Keratinocyte (primary cell): ENCODE results near the gene PLA1A. TPM values are rescaled to one million over a fixed set of nuclear protein-coding genes. Genes with fewer than 3 reads are reported as not detected.

Source experiments
- DNase-seq: peaks from one replicate; pipeline ENCODE4 v3.0.0-alpha.2; 2011; ENCODE audit warnings: low read depth, missing footprints, low spot score
- FAIRE-seq: peaks from 2 replicates; lab custom pipeline; 2011; peaks lifted over from hg19 to GRCh38; lab: Jason Lieb, UNC
- H2AFZ ChIP-seq: 2 replicates; pipeline ENCODE4 v1.6.0; 2012; ENCODE audit warnings: low read length, control low read depth, inconsistent platforms; ENCODE audit not compliant: control insufficient read depth
- H3K27ac ChIP-seq: 2 replicates; pipeline ENCODE4 v1.5.1; 2011; ENCODE audit warnings: low read length; ENCODE audit not compliant: control insufficient read depth, insufficient read depth
- H3K27me3 ChIP-seq: 3 replicates; pipeline ENCODE4 v1.6.0; 2011; ENCODE audit warnings: low read length; ENCODE audit not compliant: control insufficient read depth, insufficient read depth; ENCODE audit errors: extremely low read depth
- H3K36me3 ChIP-seq, 2 experiments: 2 replicates in 1 of 2; 3 replicates in 1 of 2; pipeline ENCODE4 v1.5.1; 2011; ENCODE audit warnings: low read length in 2 of 2, mild to moderate bottlenecking in 1 of 2; ENCODE audit not compliant: control insufficient read depth in 2 of 2, insufficient read depth in 2 of 2; ENCODE audit errors: extremely low read depth in 1 of 2
- H3K4me1 ChIP-seq: 3 replicates; pipeline ENCODE4 v1.5.1; 2011; ENCODE audit warnings: low read length; ENCODE audit not compliant: control insufficient read depth, insufficient read depth; ENCODE audit errors: extremely low read depth
- H3K4me2 ChIP-seq: 3 replicates; pipeline ENCODE4 v1.6.0; 2011; ENCODE audit warnings: low read depth, low read length; ENCODE audit not compliant: control insufficient read depth, insufficient read depth; ENCODE audit errors: extremely low read depth
- H3K4me3 ChIP-seq, 3 experiments: fragments of 200-600 bp in 1 of 3; sonication (generic) in 1 of 3; 2 replicates in 2 of 3; 3 replicates in 1 of 3; pipeline ENCODE4 v1.5.1; 2011 to 2016; ENCODE audit warnings: low read length in 3 of 3, mild to moderate bottlenecking in 3 of 3, control low read depth in 2 of 3, inconsistent platforms in 1 of 3, low read depth in 1 of 3, mixed read lengths in 1 of 3, mixed run types in 1 of 3, moderate library complexity in 1 of 3; ENCODE audit not compliant: control insufficient read depth in 2 of 3, insufficient read depth in 2 of 3; ENCODE audit errors: extremely low read depth in 1 of 3
- H3K79me2 ChIP-seq: 2 replicates; pipeline ENCODE4 v1.6.0; 2012; ENCODE audit warnings: low read length; ENCODE audit not compliant: control insufficient read depth, insufficient read depth
- H3K9ac ChIP-seq: 3 replicates; pipeline ENCODE4 v1.6.0; 2011; ENCODE audit warnings: low read length; ENCODE audit not compliant: control insufficient read depth, insufficient read depth; ENCODE audit errors: extremely low read depth
- H3K9me1 ChIP-seq: 3 replicates; pipeline ENCODE4 v1.6.0; 2011; ENCODE audit warnings: low read length; ENCODE audit not compliant: control insufficient read depth, insufficient read depth; ENCODE audit errors: extremely low read depth
- H3K9me3 ChIP-seq: 2 replicates; pipeline ENCODE4 v1.5.1; 2012; ENCODE audit warnings: low read depth, low read length; ENCODE audit not compliant: control insufficient read depth
- H4K20me1 ChIP-seq: 3 replicates; pipeline ENCODE4 v1.6.0; 2011; ENCODE audit warnings: low read length; ENCODE audit not compliant: control insufficient read depth, insufficient read depth; ENCODE audit errors: extremely low read depth
- EZH2 ChIP-seq: IDR thresholded peaks from one replicate; pipeline ENCODE4 v1.6.1; 2012; ENCODE audit warnings: inconsistent platforms, mild to moderate bottlenecking, low read length, moderate library complexity
- dilution Hi-C: fragments of 300-500 bp; cut with MboI; formaldehyde crosslinking; loops from one replicate; pipeline ENCODE4 v1.7.0; 2020; ENCODE audit warnings: low sequenced_read_pairs; ENCODE audit not compliant: extremely low pct_ligation_motif_present
- polyA plus RNA-seq, 5 experiments: library from polyadenylated mRNA; depleted of rRNA in 3 of 5; stranded (reverse) in 3 of 5; stranded (forward) in 1 of 5; unstranded in 1 of 5; fragments of >200 nt; gene quantifications; 1 replicate in 1 of 5; 2 replicates in 3 of 5; 3 replicates in 1 of 5; pipeline versions ENCODE4 v1.2.1 to v1.2.3, GENCODE V29; 2011 to 2012; ENCODE audit warnings: missing spikeins in 2 of 5, low read depth in 1 of 5, low replicate concordance in 1 of 5
- TF ChIP-seq, protein P1 (sequence below), 3 experiments: IDR thresholded peaks in 1 of 3; conservative IDR thresholded peaks in 1 of 3; optimal IDR thresholded peaks in 1 of 3; 2 replicates in 2 of 3; 3 replicates in 1 of 3; pipeline versions ENCODE3 to v1.5.1; 2011; ENCODE audit warnings: low read length in 3 of 3, mild to moderate bottlenecking in 3 of 3, moderate library complexity in 2 of 3, control low read depth in 1 of 3, inconsistent platforms in 1 of 3; ENCODE audit not compliant: insufficient read depth in 2 of 3; ENCODE audit errors: extremely low read depth in 1 of 3

PLA1A gene
- polyA plus RNA-seq, 1 donor (not counting 4 experiments of a cell fraction or from before 2014, with no cell fraction given): not detected

DNA sequence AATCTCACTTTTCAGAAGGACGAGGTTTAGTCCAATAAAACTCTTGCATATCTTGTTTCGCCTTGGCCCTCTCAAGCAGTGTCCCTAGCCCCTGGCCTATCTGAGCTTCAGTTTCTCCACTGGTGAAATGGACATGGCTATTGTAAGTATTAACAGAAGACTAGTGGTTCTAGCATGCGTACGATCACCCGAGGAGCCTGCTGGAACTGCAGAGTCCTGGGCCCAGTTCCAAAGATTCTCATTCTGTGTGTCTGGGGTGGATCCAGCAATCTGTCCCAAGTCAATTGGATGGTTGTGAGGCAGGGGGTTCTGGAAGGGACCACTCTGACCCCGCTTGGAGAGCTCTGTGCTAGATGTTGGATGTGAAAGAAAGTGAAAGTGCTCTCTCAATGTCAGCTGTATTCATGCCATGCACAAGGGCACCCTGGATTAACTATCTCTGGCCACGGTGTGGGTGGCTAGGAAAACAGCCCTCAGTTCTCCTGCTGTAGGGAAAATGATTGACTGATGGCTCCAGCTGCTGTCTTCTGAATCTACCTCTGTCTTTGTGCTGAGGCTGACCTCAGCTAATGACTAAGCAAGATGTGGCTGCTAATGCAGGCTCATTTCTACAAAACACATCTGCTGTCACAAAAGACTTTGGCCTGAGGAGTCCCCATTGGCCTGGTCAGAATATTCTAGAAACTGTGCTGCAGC is 1.9 kb upstream of the PLA1A start:
- H3K4me3 ChIP-seq: no peak overlapping the region
- H3K27me3 ChIP-seq: peaks cover 12% of the 10 kb centered on the region
- TF ChIP-seq, protein P1, sequence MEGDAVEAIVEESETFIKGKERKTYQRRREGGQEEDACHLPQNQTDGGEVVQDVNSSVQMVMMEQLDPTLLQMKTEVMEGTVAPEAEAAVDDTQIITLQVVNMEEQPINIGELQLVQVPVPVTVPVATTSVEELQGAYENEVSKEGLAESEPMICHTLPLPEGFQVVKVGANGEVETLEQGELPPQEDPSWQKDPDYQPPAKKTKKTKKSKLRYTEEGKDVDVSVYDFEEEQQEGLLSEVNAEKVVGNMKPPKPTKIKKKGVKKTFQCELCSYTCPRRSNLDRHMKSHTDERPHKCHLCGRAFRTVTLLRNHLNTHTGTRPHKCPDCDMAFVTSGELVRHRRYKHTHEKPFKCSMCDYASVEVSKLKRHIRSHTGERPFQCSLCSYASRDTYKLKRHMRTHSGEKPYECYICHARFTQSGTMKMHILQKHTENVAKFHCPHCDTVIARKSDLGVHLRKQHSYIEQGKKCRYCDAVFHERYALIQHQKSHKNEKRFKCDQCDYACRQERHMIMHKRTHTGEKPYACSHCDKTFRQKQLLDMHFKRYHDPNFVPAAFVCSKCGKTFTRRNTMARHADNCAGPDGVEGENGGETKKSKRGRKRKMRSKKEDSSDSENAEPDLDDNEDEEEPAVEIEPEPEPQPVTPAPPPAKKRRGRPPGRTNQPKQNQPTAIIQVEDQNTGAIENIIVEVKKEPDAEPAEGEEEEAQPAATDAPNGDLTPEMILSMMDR (optimal IDR thresholded peaks at IDR 0.05 in 1 of 3, IDR thresholded peaks at IDR 0.05 in 1 of 3, conservative IDR thresholded peaks at IDR 0.05 in 1 of 3; ENCODE audit: extremely low read depth in 1 of 3, insufficient read depth in 2 of 3, low read length in 3 of 3): no peak
- TF ChIP-seq EZH2: no peak
- H3K9me3 ChIP-seq: no peaks in the 10 kb centered on the region
- dilution Hi-C loops: no loop called here
- no peak for DNase-seq
- H3K36me3 ChIP-seq: no peaks in the 10 kb centered on the region
- no peak for FAIRE-seq
- no peak overlapping the region for H3K4me2 ChIP-seq
- no peak overlapping the region for H3K9ac ChIP-seq
- H3K9me1 ChIP-seq: no peaks in the 10 kb centered on the region
- no peaks in the 10 kb centered on the region for H4K20me1 ChIP-seq
- H2AFZ ChIP-seq: no peak overlapping the region
- no peak overlapping the region for H3K27ac ChIP-seq
- H3K4me1 ChIP-seq: no peaks in the 10 kb centered on the region
- H3K79me2 ChIP-seq: no peaks in the 10 kb centered on the region

DNA sequence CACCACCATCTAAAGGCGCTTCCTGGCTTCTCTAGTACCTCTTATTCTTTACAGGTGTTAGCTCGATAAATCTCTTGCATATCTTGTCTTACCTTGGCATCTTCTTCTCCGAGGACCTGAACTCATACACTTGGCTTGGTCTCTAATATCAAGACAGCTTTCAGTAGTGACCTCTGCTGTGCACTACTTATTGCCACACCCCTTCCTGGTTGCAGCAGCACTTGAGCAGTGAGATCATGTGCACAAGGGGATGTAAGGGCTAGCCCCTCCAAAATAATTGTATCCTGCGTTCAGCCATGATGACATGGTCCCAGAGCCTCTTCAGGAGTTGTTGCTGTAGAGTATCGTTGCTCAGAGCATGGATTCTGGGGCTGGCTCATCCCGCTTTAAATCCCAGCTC is 1.3 kb upstream of the PLA1A start:
- H3K9me3 ChIP-seq: no peaks in the 10 kb centered on the region
- H3K9ac ChIP-seq: no peak overlapping the region
- no peak overlapping the region for H3K27ac ChIP-seq
- TF ChIP-seq, protein P1 (optimal IDR thresholded peaks at IDR 0.05 in 1 of 3, IDR thresholded peaks at IDR 0.05 in 1 of 3, conservative IDR thresholded peaks at IDR 0.05 in 1 of 3; ENCODE audit: extremely low read depth in 1 of 3, insufficient read depth in 2 of 3, low read length in 3 of 3): no peak
- TF ChIP-seq EZH2: no peak
- H2AFZ ChIP-seq: no peak overlapping the region
- no peaks in the 10 kb centered on the region for H3K36me3 ChIP-seq
- H3K4me3 ChIP-seq: no peak overlapping the region
- no peaks in the 10 kb centered on the region for H3K79me2 ChIP-seq
- H3K9me1 ChIP-seq: no peaks in the 10 kb centered on the region
- no peak for DNase-seq
- no peaks in the 10 kb centered on the region for H4K20me1 ChIP-seq
- H3K4me1 ChIP-seq: no peaks in the 10 kb centered on the region
- no peak for FAIRE-seq
- peaks cover 12% of the 10 kb centered on the region for H3K27me3 ChIP-seq
- dilution Hi-C loops: no loop called here
- no peak overlapping the region for H3K4me2 ChIP-seq
